Measurements from ENCODE around the gene RABGAP1L.

- no peak for TF ChIP-seq TAF1 (IDR thresholded peaks at IDR 0.05; ENCODE audit: low read depth, low read length)
- TF ChIP-seq JUN (IDR thresholded peaks at IDR 0.05; ENCODE audit: low read depth, low read length) = no peak
- TF ChIP-seq POLR2A (IDR thresholded peaks at IDR 0.05; ENCODE audit: control extremely low read depth in 1 of 2, low read depth in 2 of 2, low read length in 2 of 2) = no peak
- TF ChIP-seq CTCF (IDR thresholded peaks at IDR 0.05; ENCODE audit: control extremely low read depth in 1 of 3, insufficient read depth in 1 of 3, low read depth in 1 of 3, low read length in 3 of 3) = no peak
- no peak for TF ChIP-seq RAD21 (IDR thresholded peaks at IDR 0.05 in 1 of 2, conservative IDR thresholded peaks at IDR 0.05 in 1 of 2; ENCODE audit: low read depth in 2 of 2, low read length in 2 of 2)
- no peak for TF ChIP-seq POLR2AphosphoS5 (IDR thresholded peaks at IDR 0.05; ENCODE audit: low read depth, low read length)
- TF ChIP-seq TCF12 (IDR thresholded peaks at IDR 0.05; ENCODE audit: low read depth, low read length) = no peak
- no peak for TF ChIP-seq KDM1A (IDR thresholded peaks at IDR 0.05; ENCODE audit: borderline replicate concordance, low read length)
- no peak for TF ChIP-seq EP300 (IDR thresholded peaks at IDR 0.05; ENCODE audit: borderline replicate concordance in 1 of 2, low read depth in 2 of 2, low read length in 2 of 2)
- no peak for TF ChIP-seq EZH2 (IDR thresholded peaks at IDR 0.05; ENCODE audit: low read depth, low read length, severe bottlenecking)
- no peak for TF ChIP-seq HDAC2 (IDR thresholded peaks at IDR 0.05; ENCODE audit: borderline replicate concordance in 1 of 2, low read depth in 2 of 2, low read length in 2 of 2)
These were observed 711.0 kb downstream of the RABGAP1L start for GRCh38 chr1:174870319-174870718.

All from H1 (cell line).